Mucosa of gallbladder (tissue), 1 donor: ENCODE data around the gene TTC39B. TPM values are rescaled to one million over a fixed set of nuclear protein-coding genes. Genes with fewer than 3 reads are reported as not detected.
"Not testable (repeated sequence)": the region's sequence is repeated elsewhere in the genome, so short reads cannot be mapped to it uniquely, and the experiment has no call there.

Source experiments
- DNase-seq: peaks from one replicate; pipeline ENCODE4 v3.0.0-alpha.2; 2020; ENCODE audit warnings: low spot score
- total RNA-seq: library from RNA; stranded (reverse); gene quantifications from one replicate; pipeline ENCODE4 v1.2.1, GENCODE V29; 2021
- donor health status: DM: no; HTN: no; CAD: no.

TTC39B gene
- total RNA-seq, 1 donor from 2014 or later = 30.2 TPM

- no peak for DNase-seq
These were observed 38.7 kb downstream of the TTC39B start for GRCh38 chr9:15268317-15268716.

- DNase-seq = no peak
These were observed 42.1 kb downstream of the TTC39B start for GRCh38 chr9:15264918-15265317.

GRCh38 chr9:15262581-15262980 is 44.4 kb downstream of the TTC39B start:
- DNase-seq = no peak

- no peak for DNase-seq
These were observed 50.6 kb downstream of the TTC39B start for GRCh38 chr9:15256426-15256825.

- no peak for DNase-seq
These were observed 53.2 kb downstream of the TTC39B start for GRCh38 chr9:15253786-15254185.

- DNase-seq = no peak
These were observed 53.8 kb downstream of the TTC39B start for GRCh38 chr9:15253197-15253596.

- no peak for DNase-seq
These were observed 57.0 kb downstream of the TTC39B start for GRCh38 chr9:15249981-15250380.

GRCh38 chr9:15249042-15249818 is 57.8 kb downstream of the TTC39B start:
- DNase-seq = no peak

- DNase-seq = no peak
These were observed 58.4 kb downstream of the TTC39B start for GRCh38 chr9:15248621-15249020.

GRCh38 chr9:15248081-15248480 is 58.9 kb downstream of the TTC39B start:
- no peak for DNase-seq

GRCh38 chr9:15246708-15247107 is 60.3 kb downstream of the TTC39B start:
- DNase-seq = no peak

GRCh38 chr9:15246243-15246642 is 60.8 kb downstream of the TTC39B start:
- no peak for DNase-seq

- DNase-seq = no peak
These were observed 63.0 kb downstream of the TTC39B start for GRCh38 chr9:15244001-15244441.

- no peak for DNase-seq
These were observed 63.9 kb downstream of the TTC39B start for GRCh38 chr9:15243081-15243480.

- no peak for DNase-seq
These were observed 66.1 kb downstream of the TTC39B start for GRCh38 chr9:15240927-15241326.

GRCh38 chr9:15239816-15240215 is 67.2 kb downstream of the TTC39B start:
- no peak for DNase-seq

- no peak for DNase-seq
These were observed 68.4 kb downstream of the TTC39B start for GRCh38 chr9:15238646-15239045.

- DNase-seq = no peak
These were observed 71.4 kb downstream of the TTC39B start for GRCh38 chr9:15235658-15236057.

GRCh38 chr9:15233941-15234490 is 73.0 kb downstream of the TTC39B start:
- not testable (repeated sequence) for DNase-seq

GRCh38 chr9:15232706-15233280 is 74.2 kb downstream of the TTC39B start:
- not testable (repeated sequence) for DNase-seq

- DNase-seq = no peak
These were observed 75.0 kb downstream of the TTC39B start for GRCh38 chr9:15231788-15232635.

GRCh38 chr9:15229409-15229808 is 77.6 kb downstream of the TTC39B start:
- no peak for DNase-seq
